Fibroblast of the aortic adventitia (primary cell): Measurements from ENCODE around the gene NDUFA3. TPM values are rescaled to one million over a fixed set of nuclear protein-coding genes. Genes with fewer than 3 reads are reported as not detected.

ENCODE experiments used
- DNase-seq: peaks from one replicate; pipeline ENCODE4 v3.0.0-alpha.2; 2010; ENCODE audit warnings: low read depth
- H3K4me3 ChIP-seq: 2 replicates; pipeline ENCODE4 v1.5.1; 2011; ENCODE audit warnings: low read depth, mild to moderate bottlenecking, control low read depth, low read length, moderate library complexity
- CTCF ChIP-seq: IDR thresholded peaks from 2 replicates; pipeline ENCODE4 v1.5.1; 2011; ENCODE audit warnings: mild to moderate bottlenecking, low read length, control low read depth, inconsistent platforms; ENCODE audit not compliant: insufficient read depth
- total RNA-seq: library from RNA; depleted of rRNA; stranded (reverse); fragments of >200 nt; gene quantifications from 2 replicates; pipeline ENCODE4 v1.2.3, GENCODE V29; 2012; ENCODE audit warnings: low replicate concordance

Gene NDUFA3
- total RNA-seq, 1 donor = 9.0 TPM

DNA sequence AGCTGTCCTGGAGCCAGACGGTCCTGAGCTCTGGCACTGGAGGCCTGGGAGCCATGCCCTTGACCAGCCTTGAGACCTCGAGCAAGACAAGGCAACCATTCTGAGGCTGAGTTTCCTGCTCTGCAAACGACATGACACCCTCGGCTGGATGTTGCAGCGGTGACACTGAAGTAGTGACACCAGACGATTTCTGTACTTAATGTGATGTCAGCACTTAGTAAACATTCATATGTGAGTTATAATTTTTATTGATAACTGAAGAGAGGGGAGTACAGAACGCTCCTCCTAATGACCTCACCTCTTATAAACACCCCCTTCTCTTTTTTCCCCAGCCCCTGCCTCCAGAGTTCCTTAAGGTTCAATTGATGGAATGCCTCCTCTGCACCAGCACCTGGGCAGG, 5.8 kb downstream of the NDUFA3 start:
- DNase-seq = no peak
- H3K4me3 ChIP-seq = no peak overlapping the region
- no peak for TF ChIP-seq CTCF

DNA sequence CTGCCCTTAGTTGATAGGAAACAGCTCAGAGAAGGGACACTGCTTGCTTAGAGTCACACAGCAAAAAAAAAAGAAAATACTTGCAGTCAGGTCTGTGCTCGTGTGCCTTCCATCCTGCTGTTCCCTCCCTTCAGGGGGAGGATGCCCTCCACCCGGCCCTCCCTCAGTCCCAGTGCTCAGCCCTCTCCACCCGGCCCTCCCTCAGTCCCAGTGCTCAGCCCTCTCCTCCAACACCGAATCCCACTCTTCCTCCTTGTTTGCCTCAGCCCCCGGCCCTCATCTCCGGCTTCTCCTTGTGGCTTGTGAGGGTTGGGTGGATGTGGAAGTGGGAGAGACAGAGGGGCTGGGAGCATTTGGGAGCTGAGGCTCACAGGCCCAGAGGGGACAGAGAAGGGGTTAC, 7.0 kb downstream of the NDUFA3 start:
- no peak for TF ChIP-seq CTCF
- DNase-seq = no peak
- H3K4me3 ChIP-seq = no peak overlapping the region

DNA sequence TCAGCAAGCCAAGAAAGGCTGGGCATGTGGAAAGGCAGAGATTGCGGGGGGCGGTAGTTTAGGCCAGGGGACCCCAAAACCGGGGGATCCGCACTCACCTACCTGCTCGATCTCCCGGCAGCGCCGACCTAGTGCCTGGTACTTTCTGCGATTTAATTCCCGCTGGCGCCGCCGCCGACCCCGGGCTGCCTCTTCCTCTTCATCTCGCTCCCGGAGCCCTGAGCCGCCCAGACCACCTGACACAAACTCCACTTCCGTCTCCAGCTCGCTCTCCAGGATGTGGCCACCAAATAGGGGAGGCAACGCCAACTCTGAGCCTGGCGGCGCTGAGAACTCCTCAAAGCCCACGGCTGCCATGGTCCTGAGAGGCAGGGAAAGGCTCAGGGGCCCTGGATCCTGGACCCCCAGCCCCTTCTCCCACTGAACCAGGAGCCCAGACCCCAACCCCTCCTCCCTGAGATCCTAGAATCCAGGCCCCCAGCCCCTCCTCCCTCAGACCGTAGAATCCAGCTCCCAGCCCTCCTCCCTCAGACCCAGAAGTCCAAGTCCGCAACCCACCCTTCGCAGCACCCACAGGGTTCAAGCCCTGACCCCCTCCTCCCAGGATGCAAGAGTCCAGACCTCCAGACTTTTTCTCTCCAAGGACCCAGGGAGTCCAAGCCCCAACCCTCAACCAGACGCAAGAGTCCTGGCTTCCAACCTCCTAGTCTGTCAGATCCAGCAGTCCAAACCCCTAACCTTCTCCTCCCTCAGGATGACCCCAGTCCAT, 11.9 kb downstream of the NDUFA3 start:
- TF ChIP-seq CTCF = no peak
- H3K4me3 ChIP-seq = peak overlapping the region; percentile 95
- DNase-seq = peak; percentile 25

GRCh38 chr19:54115109-54116063, 12.7 kb downstream of the NDUFA3 start, which contains the start of the genes PRPF31 and TFPT:
PRPF31 (plus strand) TSS chr19:54115754; CDS start chr19:54118279, 2,525 bp downstream.
TFPT (minus strand) TSS chr19:54115657; CDS start chr19:54115269, 388 bp downstream.
- H3K4me3 ChIP-seq = peak within 1 kb of the TSS; percentile 95
- peak; percentile 99 for DNase-seq
- no peak for TF ChIP-seq CTCF

DNA sequence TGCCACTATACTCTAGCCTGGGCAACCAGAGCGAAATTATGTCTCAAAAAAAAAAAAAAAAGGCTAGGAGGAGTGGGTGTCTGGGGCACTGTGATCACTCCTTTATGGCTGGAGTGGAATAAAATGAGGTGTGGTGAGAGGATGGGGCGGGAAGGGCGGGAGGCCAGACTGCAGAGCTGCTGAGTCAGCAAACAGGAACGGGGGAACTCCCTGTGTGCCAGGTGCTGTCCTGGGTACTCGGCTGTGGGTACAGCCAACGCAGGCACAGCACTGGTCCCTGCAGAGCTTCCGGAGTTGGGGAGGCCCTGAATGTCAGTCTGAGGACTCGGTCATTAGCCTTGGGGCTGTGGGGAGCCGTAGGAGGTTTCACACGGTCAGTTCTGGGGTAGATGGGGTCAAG, 18.6 kb downstream of the NDUFA3 start:
- no peak for DNase-seq
- TF ChIP-seq CTCF = no peak
- no peak overlapping the region for H3K4me3 ChIP-seq

GRCh38 chr19:54123682-54124081, 21.0 kb downstream of the NDUFA3 start:
- no peak overlapping the region for H3K4me3 ChIP-seq
- no peak for DNase-seq
- no peak for TF ChIP-seq CTCF
